ENCODE measurements around the gene ATP10D.
"Not testable (repeated sequence)": the region's sequence is repeated elsewhere in the genome, so short reads cannot be mapped to it uniquely, and the experiment has no call there.

Gene ATP10D

DNA sequence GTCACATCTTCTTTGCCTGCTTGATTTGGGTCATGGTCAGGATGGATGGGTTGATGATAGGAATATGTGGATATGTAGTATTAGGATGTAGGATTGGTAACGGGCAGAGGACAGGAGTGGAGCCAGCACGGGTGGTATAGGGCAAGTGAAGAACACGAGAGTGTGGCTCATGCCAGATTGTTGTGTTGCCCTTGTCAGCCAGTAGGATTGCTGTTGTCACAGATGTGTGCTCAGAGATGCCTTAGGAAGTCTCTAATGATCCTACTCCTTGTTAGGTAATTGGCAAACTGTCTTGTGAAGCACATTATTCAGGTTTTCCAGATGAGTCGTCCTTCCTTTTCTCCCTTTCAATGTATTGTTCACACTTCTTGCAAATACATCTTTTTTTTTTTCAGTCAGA is 5.5 kb downstream of the ATP10D start:
- DNase-seq, result peak; percentile 28

DNA sequence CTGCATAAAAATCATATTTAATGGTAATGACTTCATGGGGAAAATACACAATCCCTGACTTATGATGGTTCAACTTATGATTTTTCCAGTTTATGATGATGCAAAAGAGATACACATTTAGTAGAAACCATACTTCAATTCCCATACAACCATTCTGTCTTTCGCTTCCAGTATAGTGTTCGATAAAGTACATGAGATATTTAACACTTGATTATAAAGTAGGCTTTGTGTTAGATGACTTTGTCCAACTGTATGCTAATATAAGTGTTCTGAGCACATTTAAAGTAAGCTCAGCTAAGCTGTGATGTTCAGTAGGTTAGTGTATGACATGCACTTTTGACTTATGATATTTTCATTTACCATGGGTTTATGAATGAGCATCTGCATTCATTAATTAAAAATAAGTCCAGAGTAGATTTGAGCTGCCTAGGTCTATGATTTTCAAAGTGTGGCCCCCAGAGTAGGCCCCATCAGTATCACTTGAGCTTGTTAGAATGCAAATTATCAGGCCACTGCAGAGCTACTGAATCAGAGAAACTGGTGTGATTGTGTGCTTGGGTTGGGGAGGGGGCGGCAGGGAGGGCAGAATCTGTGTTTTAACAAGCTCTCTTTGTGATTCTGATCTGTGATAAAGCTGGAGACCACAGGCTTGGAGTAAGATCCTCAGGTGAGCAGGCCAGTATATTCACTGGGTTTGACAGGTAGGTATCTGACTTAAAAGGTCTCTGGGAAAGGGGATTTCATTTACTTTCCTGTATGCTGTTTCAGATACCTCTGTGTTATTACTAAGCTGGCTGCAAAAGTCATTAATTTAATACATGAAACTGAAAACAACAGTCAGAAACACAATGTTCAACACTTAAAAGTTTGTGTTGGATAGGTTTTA is 8.4 kb downstream of the ATP10D start:
- DNase-seq, result no peak

- no peak for DNase-seq
Measured at GRCh38 chr4:47494124-47494430, 9.0 kb downstream of the ATP10D start.

DNA sequence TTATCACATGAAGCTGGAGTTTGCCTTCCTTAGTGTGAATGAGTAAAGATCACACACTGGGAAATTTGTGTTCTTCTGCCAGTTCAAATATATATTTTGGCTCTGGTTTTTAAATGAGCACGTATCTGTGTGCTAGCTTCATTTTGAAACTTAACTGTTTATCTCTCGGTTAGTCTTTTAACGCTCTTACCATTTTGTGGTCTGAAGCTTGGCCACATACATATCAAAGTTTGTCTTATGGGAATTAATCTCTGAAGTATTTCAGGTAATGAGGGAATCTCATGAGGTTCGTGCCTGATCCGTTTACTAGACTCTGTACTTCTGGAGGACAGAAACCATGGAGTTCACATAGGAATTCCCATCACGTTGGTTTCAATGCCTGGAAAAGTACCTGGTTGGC is 13.8 kb downstream of the ATP10D start:
- DNase-seq, result no peak

GRCh38 chr4:47499700-47500099 is 14.6 kb downstream of the ATP10D start:
- DNase-seq, result no peak

DNA sequence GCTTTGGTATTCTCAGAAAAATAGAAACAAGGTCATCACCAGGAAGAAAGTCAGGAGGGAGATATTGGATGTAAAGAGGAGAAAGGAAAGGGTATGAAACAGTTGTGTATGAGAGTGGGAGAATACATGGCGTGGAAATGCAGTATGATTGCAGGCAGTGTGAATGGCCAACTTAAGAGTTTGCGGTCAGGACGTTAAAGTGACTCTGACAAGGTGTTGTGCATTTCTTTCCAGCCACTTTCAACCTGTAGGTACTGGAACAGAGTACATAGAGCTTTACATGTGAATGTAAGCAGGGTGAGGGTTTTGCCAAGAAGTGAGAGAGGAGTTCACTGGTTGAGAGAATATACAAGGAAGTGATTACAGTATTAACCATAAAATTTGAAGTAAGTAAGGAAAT is 15.7 kb downstream of the ATP10D start:
- DNase-seq, result no peak

- no peak for DNase-seq
Measured at GRCh38 chr4:47505147-47505546, 20.1 kb downstream of the ATP10D start.

- no peak for DNase-seq
Measured at GRCh38 chr4:47505666-47506065, 20.6 kb downstream of the ATP10D start.

DNA sequence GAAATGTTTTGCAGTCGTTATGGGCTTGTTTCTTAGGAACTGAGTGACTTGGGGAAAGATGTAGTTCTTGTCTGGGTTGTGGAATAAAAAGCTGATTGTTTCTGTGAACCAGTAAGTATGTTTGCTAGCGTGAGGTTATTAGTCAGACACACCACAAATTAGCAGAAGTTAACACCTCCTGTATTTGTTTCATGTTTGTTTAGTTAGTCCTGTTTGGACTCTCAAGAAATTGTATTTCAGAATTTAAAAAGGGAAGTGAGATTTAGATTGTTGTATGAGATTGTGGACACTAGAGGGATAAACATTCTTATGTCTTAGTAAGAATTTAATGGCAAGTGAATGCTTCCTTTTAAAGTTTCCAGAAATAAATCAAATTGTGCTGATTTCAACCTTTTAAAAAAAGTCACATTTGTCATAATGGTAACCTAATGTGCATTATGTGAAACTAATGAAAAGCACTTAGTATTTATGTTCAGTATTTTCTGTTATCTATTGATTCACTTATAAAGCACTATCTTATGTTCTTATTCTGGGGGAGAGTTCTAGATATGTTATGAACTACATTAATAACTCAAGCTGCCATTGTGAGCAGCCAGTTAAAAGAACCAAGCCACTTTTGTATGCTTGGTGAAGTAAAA is 25.6 kb downstream of the ATP10D start:
- no peak for DNase-seq

GRCh38 chr4:47513461-47513860 is 28.4 kb downstream of the ATP10D start:
- no peak for DNase-seq

- no peak for DNase-seq
Measured at GRCh38 chr4:47519239-47519883, 34.3 kb downstream of the ATP10D start.

DNA sequence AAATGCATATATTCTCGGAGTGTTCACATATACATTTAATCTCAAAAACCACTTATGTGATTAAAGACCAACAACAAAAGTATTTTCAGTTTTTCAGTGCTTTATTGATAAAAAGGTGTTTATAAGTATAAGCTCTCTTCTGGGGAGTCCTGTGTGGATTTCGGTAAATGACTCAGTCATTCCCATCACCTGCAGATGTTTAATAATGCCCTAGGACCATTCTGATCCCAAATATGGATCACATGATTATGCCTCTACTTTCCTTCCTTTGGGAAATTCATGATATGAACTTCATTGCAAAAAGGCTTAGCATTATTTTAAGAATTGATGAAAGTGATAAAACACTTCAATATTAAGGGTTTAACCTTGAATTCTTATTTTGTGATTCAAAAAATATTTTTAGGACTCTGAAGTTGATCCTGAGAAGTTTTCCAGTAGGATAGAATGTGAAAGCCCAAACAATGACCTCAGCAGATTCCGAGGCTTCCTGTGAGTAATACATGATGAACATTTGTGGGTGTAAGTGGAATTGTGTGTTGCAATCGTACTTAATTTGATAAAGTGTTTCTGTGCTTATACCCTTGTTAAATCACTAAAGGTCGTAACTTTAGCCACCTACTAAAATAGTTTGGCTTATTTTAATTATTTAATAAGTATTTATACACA is 40.2 kb downstream of the ATP10D start:
- no peak for DNase-seq

GRCh38 chr4:47526281-47526680 is 41.2 kb downstream of the ATP10D start:
- no peak for DNase-seq

- not testable (repeated sequence) for DNase-seq
Measured at GRCh38 chr4:47528646-47529045, 43.6 kb downstream of the ATP10D start.

DNA sequence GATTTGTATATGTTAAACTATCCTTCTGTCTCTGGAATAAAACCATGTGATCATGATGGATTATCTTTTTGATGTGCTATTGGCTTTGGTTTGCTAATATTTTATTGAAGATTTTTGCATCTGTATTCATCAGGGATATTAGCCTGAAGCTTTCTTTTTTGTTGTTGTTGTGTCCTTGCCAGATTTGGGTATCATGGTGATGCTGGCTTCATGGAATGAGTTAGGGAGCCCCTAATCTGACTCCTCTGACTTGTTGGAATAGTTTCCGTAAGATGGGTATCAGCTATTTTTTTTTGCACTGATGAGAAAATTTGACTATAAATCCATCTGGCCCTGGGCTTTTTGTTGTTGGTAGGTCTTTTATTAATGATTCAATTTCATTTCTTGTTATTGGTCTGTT is 45.7 kb downstream of the ATP10D start:
- no peak for DNase-seq

DNA sequence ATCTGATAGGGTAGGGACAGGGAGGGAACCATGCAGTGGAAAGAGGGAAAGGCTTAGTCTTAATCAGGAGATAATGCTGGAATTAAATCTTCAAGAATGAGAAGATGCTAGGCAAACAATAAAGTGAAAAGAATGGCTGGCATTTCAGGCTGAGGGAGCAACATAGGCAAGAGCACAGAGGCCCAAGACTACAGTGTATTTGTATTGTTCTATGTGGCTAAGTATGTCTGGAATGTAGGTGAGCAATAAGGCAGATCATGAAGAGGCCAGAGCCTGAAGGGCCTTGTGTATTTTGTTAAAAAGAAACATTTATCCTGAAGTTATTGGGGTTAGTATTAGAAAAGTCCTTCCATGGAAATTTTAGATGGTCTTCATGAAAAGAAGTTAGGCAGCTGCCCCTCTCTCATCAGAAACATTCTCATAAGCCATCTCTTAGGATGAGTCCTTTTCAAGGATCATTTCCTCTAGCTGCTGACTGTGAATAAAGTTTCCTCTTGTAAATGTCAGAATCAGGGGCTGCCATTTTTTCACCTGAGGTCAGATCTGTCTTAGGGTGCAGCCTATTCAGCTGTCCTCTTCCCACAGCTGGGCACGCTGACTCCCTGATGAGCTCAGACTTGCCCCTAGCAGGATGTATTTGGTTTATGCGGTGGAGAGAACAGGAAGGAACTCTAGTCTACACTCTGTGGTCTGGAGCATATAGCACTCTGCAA is 46.3 kb downstream of the ATP10D start:
- peak; percentile 49 for DNase-seq

DNA sequence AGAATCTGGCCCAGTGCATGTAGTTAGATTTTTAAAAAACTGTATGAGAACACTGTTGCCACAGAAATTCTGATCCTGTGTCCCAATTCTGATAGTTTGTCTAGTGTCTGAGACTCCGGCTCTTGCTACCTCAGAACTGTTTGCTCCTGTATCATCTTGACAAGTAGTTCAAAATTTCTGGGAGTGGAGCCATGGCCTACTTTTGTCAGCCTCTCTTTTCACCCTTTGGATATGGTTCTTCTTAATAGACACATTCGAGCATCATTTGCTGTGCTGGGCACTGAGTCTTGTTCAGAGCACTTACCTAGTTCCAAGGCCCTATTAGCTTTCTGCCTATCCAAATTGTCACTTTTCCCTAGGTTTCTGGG is 46.9 kb downstream of the ATP10D start:
- no peak for DNase-seq

- no peak for DNase-seq
Measured at GRCh38 chr4:47532658-47533057, 47.6 kb downstream of the ATP10D start.

DNA sequence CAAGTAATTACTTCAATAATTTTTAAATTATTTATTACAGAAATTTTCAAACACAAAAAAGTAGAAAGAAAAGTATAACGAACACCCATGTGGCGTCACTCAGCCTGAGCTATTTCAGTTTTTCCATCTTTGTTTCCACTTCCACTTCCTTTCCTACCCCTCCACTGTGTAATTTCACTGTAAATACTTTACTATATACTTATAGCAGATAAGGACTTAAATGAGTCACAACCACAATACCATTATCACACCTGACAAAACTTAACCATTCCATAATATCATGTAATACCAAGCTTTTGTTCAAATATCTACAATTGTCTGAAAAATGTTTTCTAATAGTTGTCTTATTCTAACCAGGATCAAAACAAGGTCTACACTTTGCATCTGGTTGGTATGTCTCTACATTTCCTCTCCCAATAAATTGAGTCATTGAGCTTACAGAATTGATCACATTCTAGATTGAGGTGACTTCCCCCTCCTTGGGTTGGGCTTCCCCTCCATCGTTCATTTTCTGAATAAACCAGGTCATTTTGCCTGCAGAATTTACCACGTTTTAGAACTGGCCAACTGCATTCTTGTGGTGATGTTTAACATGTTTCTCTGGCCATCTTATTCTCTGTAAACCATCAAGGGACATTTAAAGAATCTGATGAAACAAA is 48.7 kb downstream of the ATP10D start:
- no peak for DNase-seq

- no peak for DNase-seq
Measured at GRCh38 chr4:47534772-47535171, 49.7 kb downstream of the ATP10D start.

DNA sequence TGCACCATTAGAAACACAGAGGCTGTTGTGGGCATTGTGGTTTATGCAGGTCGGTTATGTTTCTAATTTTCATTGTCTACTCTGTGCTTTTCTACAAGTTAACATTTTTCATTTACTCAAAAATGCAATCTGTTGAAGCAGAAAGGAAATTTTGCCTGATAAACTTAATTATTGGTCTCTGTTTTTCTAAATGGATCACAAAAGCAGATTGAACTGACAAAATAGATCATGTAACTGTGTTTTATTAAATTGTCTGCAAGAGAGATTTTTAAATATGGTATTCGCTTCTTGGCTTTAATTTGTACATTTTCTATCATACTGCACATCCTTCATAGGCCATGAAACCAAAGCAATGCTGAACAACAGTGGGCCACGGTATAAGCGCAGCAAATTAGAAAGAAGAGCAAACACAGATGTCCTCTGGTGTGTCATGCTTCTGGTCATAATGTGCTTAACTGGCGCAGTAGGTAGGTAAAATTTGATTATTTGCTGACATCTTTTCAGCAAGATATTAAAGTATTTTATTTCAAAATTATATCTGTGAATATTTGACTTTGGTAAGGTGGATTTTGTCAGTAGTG is 50.6 kb downstream of the ATP10D start:
- DNase-seq, result no peak

DNA sequence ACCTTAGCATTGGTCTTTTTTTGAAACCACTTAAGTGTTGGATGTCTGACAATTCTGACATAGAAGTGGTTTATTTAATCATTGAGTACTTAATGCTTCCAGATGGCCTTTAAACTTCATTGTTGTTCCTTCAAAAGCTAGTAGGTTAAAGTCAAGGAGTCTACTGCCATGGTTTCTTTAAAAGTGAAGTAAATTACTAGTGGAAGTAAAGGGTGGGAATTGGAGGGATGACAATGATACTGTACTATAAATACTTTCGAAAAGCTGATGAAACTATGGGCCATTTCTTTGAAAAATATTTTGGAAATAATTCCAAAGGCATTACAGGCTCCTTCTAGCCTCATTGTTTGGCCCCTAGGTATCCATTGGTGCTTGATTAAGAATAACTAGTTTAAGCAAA is 51.9 kb downstream of the ATP10D start:
- DNase-seq, result no peak
